OCI-M2 (cell line): ENCODE results near the gene SEMA3A.
"Not testable (repeated sequence)": the region's sequence is repeated elsewhere in the genome, so short reads cannot be mapped to it uniquely, and the experiment has no call there.

Experiments used
- DNase-seq: peaks from one replicate; lab custom pipeline; 2025; ENCODE audit not compliant: unreplicated experiment; lab: John Stamatoyannopoulos, UW

SEMA3A gene

GRCh38 chr7:84194484-84195271, at the start of gene SEMA3A:
SEMA3A (minus strand) TSS chr7:84194789; CDS start chr7:84194586, 203 bp downstream.
- DNase-seq, result no peak

DNA sequence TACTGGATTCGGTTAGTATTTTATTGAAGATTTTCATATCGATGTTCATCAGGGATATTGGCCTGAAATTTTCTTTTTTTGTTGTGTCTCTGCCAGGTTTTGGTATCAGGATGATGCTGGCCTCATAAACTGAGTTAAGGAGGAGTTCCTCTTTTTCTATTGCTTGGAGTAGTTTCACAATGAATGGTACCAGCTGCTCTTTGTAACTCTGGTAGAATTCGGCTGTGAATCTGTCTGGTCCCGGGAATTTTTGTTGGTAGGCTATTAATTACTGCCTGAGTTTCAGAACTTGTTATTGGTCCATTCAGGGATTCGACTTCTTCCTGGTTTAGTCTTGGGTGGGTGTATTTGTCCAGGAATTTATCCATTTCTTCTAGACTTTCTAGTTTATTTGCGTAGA, 48.4 kb upstream of the SEMA3A start:
- DNase-seq, result not testable (repeated sequence)

- DNase-seq, result no peak
Observed at GRCh38 chr7:84238596-84238995, 44.0 kb upstream of the SEMA3A start.

DNA sequence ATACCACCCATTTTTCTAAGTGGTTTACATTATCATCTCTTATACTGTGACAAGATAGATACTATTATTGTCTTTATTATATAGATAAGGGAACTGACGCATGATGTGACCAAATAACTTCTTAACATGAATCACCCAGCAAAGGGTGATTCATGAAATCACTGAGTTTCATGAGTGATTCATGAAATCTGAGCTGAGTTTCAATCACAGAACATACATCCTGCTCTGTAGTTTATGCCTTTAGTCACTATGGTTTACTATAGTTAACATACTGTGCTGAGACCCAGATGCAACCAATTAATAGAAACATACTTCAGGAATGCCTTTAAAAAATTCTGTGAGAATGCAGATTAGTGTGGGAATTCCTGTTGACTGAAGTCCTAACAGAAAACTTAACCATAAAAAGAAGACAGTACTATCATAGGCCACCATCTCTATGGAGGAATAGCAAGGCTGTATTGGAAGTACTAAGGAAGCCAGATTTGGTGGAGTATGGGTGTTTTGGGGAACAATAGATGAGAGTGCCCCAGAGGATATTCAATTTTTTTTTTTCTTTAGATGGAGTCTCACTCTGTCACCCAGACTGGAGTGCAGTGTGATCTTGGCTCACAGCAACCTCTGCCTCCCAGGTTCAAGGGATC, 43.1 kb upstream of the SEMA3A start:
- no peak for DNase-seq

GRCh38 chr7:84236398-84236797, 41.8 kb upstream of the SEMA3A start:
- no peak for DNase-seq

DNA sequence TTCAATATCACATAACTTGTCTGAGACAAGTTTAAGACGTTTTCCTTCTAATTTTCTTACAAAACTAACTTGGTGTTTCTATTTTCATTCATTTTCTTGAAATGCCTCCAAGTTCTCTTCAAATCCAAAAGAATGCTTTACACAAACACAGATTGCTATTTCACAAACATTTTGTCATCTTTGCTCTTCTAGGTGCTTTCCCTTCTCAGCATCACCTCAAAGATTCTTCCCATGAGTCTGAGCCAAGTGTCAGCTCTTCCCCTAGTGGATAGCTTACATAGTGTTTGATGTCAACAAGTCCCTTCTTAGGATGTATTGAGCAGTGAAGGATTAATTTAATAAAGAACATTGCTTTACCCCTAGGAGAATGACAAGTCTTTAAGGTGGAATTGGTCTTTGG, 38.1 kb upstream of the SEMA3A start:
- no peak for DNase-seq

GRCh38 chr7:84231157-84231556, 36.6 kb upstream of the SEMA3A start:
- DNase-seq, result no peak

GRCh38 chr7:84230491-84230890, 35.9 kb upstream of the SEMA3A start:
- no peak for DNase-seq

GRCh38 chr7:84228526-84228925, 33.9 kb upstream of the SEMA3A start:
- DNase-seq, result no peak

- no peak for DNase-seq
Observed at GRCh38 chr7:84226759-84227158, 32.2 kb upstream of the SEMA3A start.

DNA sequence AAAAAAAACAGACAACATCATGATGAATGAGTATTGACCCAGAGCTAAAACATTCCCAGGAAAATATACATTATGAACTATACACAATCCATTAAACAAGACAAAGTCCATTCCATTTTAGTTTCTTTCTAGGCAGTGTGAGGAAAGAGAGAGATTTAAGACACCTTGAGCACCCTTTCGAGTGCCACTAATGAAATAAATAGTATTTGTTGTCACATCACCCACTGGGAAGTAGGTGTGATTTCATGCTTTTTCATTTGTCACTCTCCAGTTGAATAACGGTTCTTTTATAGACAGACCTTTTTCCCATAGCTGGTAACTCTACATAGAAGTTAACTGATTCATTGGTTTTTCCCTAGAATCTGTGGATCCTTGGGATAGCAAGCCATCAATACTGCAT, 29.9 kb upstream of the SEMA3A start:
- DNase-seq, result no peak

GRCh38 chr7:84219310-84219709, 24.7 kb upstream of the SEMA3A start:
- no peak for DNase-seq

- no peak for DNase-seq
Observed at GRCh38 chr7:84218681-84219080, 24.1 kb upstream of the SEMA3A start.

DNA sequence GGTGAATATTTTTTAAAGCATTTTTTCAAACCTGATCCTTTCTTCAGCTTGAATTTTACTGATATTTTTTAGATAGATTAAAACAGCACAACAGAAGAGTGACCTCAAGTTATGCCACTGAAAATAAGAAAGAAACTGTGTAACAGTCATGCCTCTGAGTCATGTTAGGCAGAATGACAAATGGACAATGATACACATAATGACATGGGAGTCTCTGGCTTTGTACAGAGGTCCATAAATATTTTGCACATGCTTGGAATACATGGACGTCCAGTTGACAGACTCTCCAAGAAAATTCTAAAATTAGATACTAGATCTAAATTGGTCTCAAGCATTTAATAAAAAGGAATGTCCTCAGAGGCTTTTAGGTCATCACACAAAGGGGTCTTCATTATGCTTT, 21.9 kb upstream of the SEMA3A start:
- no peak for DNase-seq

DNA sequence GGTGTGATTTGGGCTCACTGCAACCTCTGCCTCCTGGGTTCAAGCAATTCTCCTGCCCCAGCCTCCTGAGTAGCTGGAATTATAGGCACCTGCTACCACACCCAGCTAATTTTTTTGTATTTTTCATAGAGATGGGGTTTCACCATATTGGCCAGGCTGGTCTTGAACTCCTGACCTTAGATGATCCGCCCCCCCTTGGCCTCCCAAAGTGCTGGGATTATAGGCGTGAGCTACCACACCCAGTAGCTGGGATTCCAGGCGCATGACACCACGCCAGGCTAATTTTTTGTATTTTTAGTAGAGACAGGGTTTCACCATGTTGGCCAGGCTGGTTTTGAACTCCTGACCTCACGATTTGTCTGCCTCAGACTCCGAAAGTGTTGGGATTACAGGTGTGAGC, 20.2 kb upstream of the SEMA3A start:
- not testable (repeated sequence) for DNase-seq

- DNase-seq, result no peak
Observed at GRCh38 chr7:84210301-84210700, 15.7 kb upstream of the SEMA3A start.

DNA sequence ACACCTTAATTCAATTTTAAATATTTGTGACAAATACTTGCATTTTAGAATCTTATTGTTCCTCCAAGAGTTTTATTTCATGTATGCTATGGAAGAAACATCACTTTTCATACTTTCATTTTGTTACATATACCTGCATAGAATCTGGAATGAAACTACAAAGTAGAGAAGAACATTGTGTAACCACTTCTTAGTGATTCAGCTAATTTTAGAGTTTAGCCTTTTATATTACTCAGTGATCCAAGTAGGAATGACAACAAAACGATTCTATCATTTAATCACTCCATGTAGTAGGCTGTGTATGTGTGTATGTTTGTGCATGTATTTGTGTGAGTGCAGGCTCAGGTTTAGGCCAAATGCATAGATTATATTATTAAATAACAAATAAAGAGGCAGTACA, 14.4 kb upstream of the SEMA3A start:
- no peak for DNase-seq

DNA sequence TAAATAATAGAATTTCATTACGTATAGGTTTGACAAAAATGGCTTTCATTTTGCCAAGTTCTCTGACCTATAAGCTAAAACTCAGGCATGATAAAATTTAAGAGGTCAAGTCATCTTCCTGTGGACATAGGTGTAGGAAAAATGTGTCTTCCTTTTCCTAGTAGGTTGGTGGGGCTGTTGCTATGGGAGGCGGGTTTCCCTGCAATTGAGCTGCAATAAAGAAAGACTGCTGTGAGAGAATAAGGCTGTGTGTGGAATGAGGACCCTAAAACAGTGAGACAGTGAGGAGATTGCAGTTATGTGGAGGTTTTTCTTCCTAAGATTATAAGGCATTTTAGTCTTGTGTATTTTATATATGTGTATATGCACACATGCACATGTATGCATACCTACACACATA, 13.0 kb upstream of the SEMA3A start:
- no peak for DNase-seq

DNA sequence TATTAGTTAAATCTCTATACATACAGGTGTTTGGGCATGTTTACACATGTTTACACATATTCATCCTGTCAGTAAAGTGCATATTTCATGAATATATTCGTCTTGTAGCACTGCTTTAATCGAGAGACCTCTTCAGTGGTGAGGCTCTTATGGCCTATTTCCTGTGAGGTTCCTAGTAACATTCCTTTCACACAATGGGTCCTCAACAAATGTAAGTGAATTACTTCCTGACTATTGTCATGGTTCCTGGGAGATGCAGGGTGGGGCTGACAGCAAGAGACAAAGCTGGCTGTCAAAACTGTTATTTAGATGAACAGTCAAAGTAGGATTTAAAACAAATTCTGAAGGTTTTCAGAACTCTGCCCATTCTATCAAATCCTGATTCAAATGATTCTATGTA, 12.4 kb upstream of the SEMA3A start:
- no peak for DNase-seq

DNA sequence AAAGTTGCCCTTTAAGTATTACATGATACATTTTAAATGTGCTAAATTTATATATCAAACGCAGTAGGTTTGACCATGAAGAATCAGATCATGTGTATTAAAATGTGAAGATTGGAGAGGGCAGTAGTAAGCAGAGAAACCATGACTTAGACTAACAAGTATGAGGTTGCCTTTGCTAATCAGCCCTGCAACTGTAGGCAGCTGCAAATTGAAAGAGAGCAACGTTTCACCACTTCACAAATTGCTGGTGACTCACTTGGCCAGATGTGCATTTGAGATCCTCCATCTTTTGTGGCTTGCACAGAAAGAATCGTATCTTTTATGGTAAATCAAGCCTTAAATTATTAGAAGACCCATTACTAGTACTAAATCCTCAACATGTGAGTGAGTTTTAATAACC, 10.1 kb upstream of the SEMA3A start:
- no peak for DNase-seq

DNA sequence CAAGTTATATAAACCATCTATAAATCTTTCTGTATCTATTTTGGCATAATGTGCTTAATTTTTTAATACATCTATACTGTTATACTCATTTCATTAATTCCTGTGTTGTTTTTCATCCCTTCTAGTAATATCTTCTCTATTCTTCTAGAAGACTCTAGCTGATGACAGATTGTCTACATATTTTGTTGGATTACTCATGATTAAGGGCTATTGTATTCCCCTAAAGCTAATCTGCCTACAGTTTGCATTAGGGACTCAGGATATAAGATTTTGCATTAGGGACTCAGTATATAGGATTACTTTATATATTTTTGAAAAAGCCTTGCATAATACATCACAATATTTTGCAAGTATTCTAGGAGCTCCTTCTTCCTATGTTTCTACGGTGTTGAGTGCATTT, 8.3 kb upstream of the SEMA3A start:
- DNase-seq, result no peak

DNA sequence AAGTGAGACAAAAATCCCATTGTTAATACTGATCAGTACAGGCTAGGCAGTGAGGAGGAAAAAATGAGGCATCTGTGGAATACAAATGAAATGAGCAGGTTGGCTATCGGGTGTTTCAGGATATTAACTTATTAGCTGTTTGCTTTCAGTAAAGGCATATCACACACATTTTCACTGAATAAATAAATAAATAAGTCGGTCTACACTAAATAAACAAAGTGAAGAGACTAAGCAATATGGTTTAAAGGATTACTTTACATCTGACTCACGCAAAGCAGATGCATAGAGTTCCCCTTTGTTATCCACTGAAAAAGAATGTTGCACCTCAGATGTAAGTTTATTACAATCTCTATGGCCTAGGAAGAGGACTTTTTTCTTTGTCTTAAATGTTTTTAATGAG, 6.3 kb upstream of the SEMA3A start:
- DNase-seq, result no peak

DNA sequence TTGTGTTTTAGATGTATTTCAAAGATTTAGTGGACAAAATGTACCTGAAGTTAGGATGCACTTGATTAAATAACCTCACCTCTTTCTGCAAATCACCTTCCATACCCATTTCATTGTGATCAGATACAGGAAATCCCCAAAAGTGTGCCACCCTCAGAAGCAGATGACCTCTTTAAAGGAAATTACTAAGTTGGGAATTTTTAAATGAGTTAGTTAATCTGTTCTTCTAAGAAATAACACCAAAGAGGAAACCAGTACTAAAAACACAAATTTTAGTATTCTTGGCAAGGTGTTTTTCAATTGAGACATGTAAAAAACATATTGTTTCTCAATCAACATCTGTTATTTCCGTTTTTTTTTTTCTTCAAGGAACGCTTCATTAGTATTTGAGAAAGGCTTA, 4.6 kb upstream of the SEMA3A start:
- DNase-seq, result no peak
